GM12874 (cell line): ENCODE measurements around the gene RPL29.

Source experiments
- TF ChIP-seq, protein P1 (sequence below): IDR thresholded peaks from 2 replicates; pipeline ENCODE4 v1.5.1; 2011; ENCODE audit warnings: low read depth, mild to moderate bottlenecking, control low read depth, low read length, moderate library complexity; ENCODE audit not compliant: insufficient read depth

Gene RPL29

DNA sequence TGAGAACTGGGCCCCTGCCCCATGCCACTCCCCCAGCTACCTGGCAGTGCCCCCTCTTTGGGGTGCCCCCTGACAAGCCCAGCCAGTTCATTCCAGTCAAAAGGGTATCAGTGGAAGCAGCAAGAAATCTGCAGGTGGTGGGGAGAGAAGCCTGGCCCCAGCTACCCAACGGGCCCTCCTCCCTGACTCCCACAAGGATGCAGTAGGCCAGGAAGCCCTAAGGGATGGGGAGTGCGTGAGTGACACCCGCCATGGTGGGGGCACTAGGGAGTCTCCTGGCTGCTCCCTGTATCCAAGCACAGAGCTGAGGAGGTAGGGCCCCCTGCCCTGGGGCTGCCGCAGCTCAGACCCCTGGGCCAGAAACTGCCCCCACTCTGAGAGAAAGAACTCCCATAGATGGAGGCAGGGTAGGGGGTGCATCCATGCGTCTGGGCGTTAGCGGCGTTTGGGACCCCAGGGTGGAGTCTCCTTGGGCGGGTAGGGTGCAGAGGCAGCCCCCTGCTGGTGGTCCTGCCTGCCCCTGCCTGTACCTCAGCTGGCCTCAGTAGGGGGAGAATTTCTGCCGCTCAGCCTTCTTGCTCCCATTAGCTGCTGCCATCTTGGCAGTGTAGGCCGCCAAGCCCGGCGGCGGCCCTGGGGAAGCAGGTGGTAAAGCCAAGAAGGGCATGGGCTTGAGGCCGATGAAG, 38.0 kb downstream of the RPL29 start:
- TF ChIP-seq, protein P1, sequence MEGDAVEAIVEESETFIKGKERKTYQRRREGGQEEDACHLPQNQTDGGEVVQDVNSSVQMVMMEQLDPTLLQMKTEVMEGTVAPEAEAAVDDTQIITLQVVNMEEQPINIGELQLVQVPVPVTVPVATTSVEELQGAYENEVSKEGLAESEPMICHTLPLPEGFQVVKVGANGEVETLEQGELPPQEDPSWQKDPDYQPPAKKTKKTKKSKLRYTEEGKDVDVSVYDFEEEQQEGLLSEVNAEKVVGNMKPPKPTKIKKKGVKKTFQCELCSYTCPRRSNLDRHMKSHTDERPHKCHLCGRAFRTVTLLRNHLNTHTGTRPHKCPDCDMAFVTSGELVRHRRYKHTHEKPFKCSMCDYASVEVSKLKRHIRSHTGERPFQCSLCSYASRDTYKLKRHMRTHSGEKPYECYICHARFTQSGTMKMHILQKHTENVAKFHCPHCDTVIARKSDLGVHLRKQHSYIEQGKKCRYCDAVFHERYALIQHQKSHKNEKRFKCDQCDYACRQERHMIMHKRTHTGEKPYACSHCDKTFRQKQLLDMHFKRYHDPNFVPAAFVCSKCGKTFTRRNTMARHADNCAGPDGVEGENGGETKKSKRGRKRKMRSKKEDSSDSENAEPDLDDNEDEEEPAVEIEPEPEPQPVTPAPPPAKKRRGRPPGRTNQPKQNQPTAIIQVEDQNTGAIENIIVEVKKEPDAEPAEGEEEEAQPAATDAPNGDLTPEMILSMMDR: no peak

DNA sequence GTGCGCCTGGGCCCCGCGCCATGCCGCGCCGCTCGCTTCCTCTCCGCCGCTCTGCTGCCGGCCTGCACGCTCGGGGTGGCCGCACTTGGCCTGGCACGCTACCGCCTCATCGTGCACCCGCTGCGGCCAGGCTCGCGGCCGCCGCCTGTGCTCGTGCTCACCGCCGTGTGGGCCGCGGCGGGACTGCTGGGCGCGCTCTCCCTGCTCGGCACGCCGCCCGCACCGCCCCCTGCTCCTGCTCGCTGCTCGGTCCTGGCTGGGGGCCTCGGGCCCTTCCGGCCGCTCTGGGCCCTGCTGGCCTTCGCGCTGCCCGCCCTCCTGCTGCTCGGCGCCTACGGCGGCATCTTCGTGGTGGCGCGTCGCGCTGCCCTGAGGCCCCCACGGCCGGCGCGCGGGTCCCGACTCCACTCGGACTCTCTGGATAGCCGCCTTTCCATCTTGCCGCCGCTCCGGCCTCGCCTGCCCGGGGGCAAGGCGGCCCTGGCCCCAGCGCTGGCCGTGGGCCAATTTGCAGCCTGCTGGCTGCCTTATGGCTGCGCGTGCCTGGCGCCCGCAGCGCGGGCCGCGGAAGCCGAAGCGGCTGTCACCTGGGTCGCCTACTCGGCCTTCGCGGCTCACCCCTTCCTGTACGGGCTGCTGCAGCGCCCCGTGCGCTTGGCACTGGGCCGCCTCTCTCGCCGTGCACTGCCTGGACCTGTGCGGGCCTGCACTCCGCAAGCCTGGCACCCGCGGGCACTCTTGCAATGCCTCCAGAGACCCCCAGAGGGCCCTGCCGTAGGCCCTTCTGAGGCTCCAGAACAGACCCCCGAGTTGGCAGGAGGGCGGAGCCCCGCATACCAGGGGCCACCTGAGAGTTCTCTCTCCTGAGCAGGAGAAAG, 39.6 kb downstream of the RPL29 start:
- TF ChIP-seq, protein P1: peak; percentile 64

DNA sequence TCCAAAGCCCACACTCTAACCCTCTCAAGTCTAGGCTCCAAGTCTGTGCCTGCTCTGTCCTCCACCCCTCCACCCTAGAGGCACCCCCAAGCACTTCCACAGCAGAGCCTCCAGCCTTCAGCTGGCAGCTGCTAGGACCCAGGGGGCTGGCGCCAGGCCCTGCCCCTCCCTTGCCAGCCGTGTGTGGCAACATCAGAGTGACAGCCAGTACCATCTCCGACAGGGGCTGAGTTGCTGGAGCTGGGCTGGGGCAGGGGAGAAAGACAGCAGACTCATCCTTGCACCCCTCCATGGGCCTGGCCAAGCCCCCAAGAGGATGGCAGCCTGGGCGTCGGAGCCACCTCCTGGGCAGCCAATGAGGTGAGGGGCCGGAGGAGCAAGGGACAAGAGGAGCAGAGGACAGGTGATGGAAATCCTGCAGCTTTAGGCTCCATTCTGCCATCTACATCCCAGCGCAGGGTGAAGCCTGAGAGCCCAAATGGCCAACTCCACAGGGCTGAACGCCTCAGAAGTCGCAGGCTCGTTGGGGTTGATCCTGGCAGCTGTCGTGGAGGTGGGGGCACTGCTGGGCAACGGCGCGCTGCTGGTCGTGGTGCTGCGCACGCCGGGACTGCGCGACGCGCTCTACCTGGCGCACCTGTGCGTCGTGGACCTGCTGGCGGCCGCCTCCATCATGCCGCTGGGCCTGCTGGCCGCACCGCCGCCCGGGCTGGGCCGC, 40.4 kb downstream of the RPL29 start, which contains the start of gene GPR62:
Gene GPR62 (plus strand): TSS at position 207 of the 718 bp plus-strand sequence. CDS start 272 bp downstream, at position 479.
- TF ChIP-seq, protein P1: no peak

DNA sequence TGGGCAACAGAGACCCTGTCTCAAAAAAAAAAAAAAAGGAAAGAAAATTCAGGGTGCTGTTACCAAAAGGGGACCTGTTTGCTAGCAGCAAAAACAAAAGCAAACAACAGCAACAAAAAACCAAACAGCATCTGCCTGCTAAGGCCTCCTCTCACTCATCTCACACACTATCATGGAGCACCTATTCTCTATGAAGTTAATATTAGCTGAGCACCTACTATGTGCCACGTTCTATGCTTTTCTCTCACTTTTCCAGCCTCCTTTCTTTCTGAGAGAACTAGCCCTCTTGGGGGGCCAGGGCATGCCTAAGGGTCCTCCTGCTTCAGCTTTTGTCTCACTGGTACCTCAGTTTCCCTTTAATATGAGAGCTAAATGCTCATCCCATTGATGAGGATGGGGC, 41.0 kb downstream of the RPL29 start:
- TF ChIP-seq, protein P1: no peak

DNA sequence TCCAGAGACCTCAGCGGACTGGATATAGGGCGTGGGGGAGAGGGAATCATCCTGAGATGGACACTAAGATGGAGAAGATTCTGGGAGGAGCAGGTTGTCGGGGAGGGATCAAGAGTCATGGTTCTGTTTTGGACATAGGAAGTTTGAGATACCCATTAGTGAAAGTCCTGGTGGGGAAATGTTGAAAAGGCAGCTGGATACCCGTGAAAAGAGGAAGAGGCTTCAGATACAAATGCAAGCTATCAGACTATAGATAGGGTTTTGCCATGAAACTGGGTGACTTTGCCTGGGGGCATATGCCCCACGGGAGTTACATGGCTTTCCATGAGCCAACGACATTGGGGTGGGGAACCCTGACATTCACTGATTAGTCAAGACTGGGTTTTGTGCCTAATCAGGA, 41.6 kb downstream of the RPL29 start:
- TF ChIP-seq, protein P1: no peak

DNA sequence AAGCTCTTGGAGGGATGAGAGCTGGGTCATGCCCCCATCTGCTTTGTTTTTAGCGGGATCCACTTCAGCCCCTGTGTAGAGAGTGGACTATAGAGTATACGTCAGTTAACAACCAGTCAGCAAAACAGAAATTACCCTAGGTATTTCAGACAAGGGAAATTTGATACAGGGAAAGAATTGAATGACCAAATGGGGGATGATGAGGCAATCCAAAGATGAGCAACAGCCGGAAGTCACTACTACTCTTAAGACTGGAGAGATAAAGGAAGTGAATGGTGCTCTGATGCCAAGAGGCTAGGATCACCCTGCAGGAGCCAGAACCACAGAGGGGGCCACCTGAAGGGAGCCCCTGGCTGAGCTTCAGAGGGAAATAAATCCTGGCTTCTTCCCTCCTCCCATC, 42.2 kb downstream of the RPL29 start:
- TF ChIP-seq, protein P1: no peak

DNA sequence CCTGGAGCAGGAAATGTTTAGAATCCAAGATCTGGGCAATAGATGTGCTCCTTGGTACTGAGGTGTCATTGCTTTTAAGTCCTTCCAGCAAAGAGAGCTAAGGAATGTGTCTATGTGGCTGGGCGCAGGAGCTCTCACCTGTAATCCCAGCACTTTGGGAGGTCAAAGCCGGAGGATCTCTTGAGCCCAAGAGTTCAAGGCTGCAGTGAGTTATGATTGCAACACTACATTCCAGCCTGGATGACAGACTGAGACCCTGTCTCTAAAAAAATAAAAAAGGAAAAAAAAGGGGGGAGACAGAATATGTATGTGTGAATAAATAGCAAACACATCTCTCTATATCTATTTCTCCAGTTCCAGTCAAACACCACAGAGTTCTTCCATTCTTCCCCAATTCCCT, 44.8 kb downstream of the RPL29 start:
- TF ChIP-seq, protein P1: no peak
